ENCODE measurements around the gene CERS5.

The CERS5 gene

GRCh38 chr12:50123203-50123602, 44.0 kb downstream of the CERS5 start:
- in situ Hi-C loops (cut with MboI; ENCODE audit: low pct_unique_long_range_greater_than_20kb, low sequenced_read_pairs, unreplicated experiment), result no loop called here
- TF ChIP-seq CTCF (IDR thresholded peaks at IDR 0.05; ENCODE audit: extremely low read depth, insufficient read depth, missing control alignments), result no peak
- no peak for DNase-seq (ENCODE audit: low spot score)

GRCh38 chr12:50121641-50122040, 45.5 kb downstream of the CERS5 start:
- TF ChIP-seq CTCF (IDR thresholded peaks at IDR 0.05; ENCODE audit: extremely low read depth, insufficient read depth, missing control alignments), result no peak
- no peak for DNase-seq (ENCODE audit: low spot score)
- in situ Hi-C loops (cut with MboI; ENCODE audit: low pct_unique_long_range_greater_than_20kb, low sequenced_read_pairs, unreplicated experiment), result no loop called here

- no peak for DNase-seq (ENCODE audit: low spot score)
- TF ChIP-seq CTCF (IDR thresholded peaks at IDR 0.05; ENCODE audit: extremely low read depth, insufficient read depth, missing control alignments), result no peak
- in situ Hi-C loops (cut with MboI; ENCODE audit: low pct_unique_long_range_greater_than_20kb, low sequenced_read_pairs, unreplicated experiment), result no loop called here
Measured at GRCh38 chr12:50120953-50121352, 46.2 kb downstream of the CERS5 start.

- no peak for TF ChIP-seq CTCF (IDR thresholded peaks at IDR 0.05; ENCODE audit: extremely low read depth, insufficient read depth, missing control alignments)
- in situ Hi-C loops (cut with MboI; ENCODE audit: low pct_unique_long_range_greater_than_20kb, low sequenced_read_pairs, unreplicated experiment), result no loop called here
- no peak for DNase-seq (ENCODE audit: low spot score)
Measured at GRCh38 chr12:50120521-50120920, 46.6 kb downstream of the CERS5 start.

- DNase-seq (ENCODE audit: low spot score), result no peak
- TF ChIP-seq CTCF (IDR thresholded peaks at IDR 0.05; ENCODE audit: extremely low read depth, insufficient read depth, missing control alignments), result no peak
- in situ Hi-C loops (cut with MboI; ENCODE audit: low pct_unique_long_range_greater_than_20kb, low sequenced_read_pairs, unreplicated experiment), result no loop called here
Measured at GRCh38 chr12:50119387-50119786, 47.8 kb downstream of the CERS5 start.

- DNase-seq (ENCODE audit: low spot score), result no peak
- in situ Hi-C loops (cut with MboI; ENCODE audit: low pct_unique_long_range_greater_than_20kb, low sequenced_read_pairs, unreplicated experiment), result no loop called here
- no peak for TF ChIP-seq CTCF (IDR thresholded peaks at IDR 0.05; ENCODE audit: extremely low read depth, insufficient read depth, missing control alignments)
Measured at GRCh38 chr12:50117057-50117622, 50.0 kb downstream of the CERS5 start.

Data from GM13977 (cell line).